M059J (cell line): ENCODE data around the gene TMEM232. TPM values are rescaled to one million over a fixed set of nuclear protein-coding genes. Genes with fewer than 3 reads are reported as not detected.
"Not testable (repeated sequence)": the region's sequence is repeated elsewhere in the genome, so short reads cannot be mapped to it uniquely, and the experiment has no call there.

Experiments
- DNase-seq: peaks from one replicate; pipeline ENCODE4 v3.0.0-alpha.2; 2012; ENCODE audit warnings: low read depth
- total RNA-seq: library from RNA; depleted of rRNA; stranded (reverse); fragments of >200 nt; shearing (Covaris generic); gene quantifications from 2 replicates; pipeline ENCODE4 v1.2.3, GENCODE V29; 2014; rRNA removed

The TMEM232 gene
- total RNA-seq = 0.15 and 0.22 TPM in 2 replicates

- peak; percentile 90 for DNase-seq
These were observed at the start of gene TMEM232 for GRCh38 chr5:110726249-110727024. Gene TMEM232, minus strand, starts transcription at chr5:110726671. Its CDS starts 59,319 bp downstream, at chr5:110667352.

- no peak for DNase-seq
These were observed 43.8 kb upstream of the TMEM232 start for GRCh38 chr5:110770286-110770685.

- DNase-seq = no peak
These were observed 42.7 kb upstream of the TMEM232 start for GRCh38 chr5:110769000-110769681.

- DNase-seq = no peak
These were observed 41.8 kb upstream of the TMEM232 start for GRCh38 chr5:110768138-110768860.

- DNase-seq = no peak
These were observed 33.7 kb upstream of the TMEM232 start for GRCh38 chr5:110760158-110760557.

GRCh38 chr5:110757118-110757729 is 30.8 kb upstream of the TMEM232 start:
- peak; percentile 48 for DNase-seq

- DNase-seq = no peak
These were observed 27.7 kb upstream of the TMEM232 start for GRCh38 chr5:110754181-110754580.

- DNase-seq = no peak
These were observed 27.1 kb upstream of the TMEM232 start for GRCh38 chr5:110753600-110753999.

- DNase-seq = no peak
These were observed 26.5 kb upstream of the TMEM232 start for GRCh38 chr5:110752953-110753352.

GRCh38 chr5:110751902-110752762 is 25.7 kb upstream of the TMEM232 start:
- DNase-seq = peak; percentile 93

- peak; percentile 89 for DNase-seq
These were observed 12.6 kb upstream of the TMEM232 start, which contains the start of gene SLC25A46 for GRCh38 chr5:110738812-110739651. Gene SLC25A46, plus strand, starts transcription at chr5:110739007. Its CDS starts 113 bp downstream, at chr5:110739120.

- DNase-seq = no peak
These were observed 12.0 kb upstream of the TMEM232 start for GRCh38 chr5:110738503-110738811.

- DNase-seq = peak; percentile 2
These were observed 10.3 kb upstream of the TMEM232 start for GRCh38 chr5:110736753-110737152.

- DNase-seq = no peak
These were observed 9.1 kb upstream of the TMEM232 start for GRCh38 chr5:110735556-110735955.

GRCh38 chr5:110734101-110734500 is 7.6 kb upstream of the TMEM232 start:
- no peak for DNase-seq

- DNase-seq = not testable (repeated sequence)
These were observed 5.0 kb upstream of the TMEM232 start for GRCh38 chr5:110731499-110731898.

- peak; percentile 22 for DNase-seq
These were observed 499 bp upstream of the TMEM232 start for GRCh38 chr5:110727025-110727314.

- DNase-seq = no peak
These were observed 8.2 kb downstream of the TMEM232 start for GRCh38 chr5:110718311-110718710.

GRCh38 chr5:110716247-110717245 is 9.9 kb downstream of the TMEM232 start:
- DNase-seq = peak; percentile 4
